EL (cell line): Measurements from ENCODE around the gene SLC8A1.

Source experiments
- DNase-seq: peaks from one replicate; pipeline ENCODE4 v3.0.0-alpha.2; 2016

Gene SLC8A1

DNA sequence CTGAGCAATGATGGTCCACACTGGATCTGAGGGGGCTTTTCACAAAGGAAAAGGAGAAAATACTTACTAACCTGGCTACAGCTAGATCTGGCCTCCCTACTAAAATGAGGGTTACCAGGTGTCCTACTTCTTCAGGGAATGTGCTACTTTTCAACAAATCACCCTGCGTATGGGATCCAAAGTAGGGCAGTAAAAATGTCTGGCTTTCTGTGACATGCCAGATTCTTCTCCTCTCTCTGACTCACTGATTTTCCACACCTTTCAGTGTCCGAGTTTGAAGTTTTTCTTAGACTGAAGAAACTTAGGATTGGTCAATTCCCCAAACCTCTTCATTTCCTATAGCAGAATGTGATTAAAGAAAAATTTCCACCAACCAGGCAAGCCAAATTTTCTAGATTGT lies 71.2 kb downstream of the SLC8A1 start:
- no peak for DNase-seq

DNA sequence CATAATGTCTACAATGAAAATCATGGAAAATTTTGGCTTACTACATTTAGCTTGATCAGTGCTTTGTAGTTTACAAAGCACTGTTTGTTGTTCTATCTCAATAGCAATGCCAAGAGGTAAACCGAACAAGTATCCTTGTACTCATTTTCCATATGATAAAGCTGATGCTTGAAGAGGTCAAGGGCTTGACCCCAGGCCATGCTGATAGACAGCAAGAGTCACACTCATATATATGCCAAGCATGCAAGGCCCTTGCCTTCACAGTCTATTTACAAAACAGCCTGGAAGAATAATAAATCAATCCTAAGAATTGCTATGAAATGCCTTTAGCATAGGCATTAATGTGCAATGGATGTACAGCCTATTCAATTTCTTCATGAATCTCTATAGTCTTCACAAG lies 71.8 kb downstream of the SLC8A1 start:
- DNase-seq = no peak

DNA sequence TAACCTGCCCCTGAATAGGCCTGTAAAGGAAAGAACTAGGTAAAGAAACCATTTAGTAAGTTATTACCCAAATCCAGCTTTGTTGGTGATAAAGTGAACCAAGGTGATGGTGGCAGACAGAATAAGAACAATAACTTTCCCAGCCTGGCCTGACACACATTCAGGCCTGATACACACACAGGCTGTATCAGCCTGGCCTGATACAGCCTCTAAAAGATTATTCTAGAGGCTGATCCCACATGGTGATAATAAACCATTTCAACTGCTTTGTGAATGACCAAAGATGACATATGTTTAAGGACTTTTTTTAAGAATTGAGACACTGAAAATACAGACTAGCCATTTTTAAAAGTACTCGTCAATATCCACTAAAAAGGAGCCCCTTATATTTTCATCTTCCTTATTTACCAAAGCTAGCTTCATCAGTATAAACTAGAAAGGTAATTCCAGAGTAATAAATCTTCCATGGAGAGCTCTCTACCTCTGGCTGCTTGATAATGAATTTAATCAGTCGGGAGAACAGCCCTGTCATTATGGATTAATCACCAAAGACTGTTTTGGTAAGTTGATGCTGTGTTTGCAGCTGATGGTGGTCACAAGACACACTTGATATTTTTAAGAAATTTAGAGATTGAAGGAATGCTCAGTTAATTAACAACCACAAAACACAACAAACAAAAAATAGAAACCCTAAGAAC lies 77.2 kb downstream of the SLC8A1 start:
- DNase-seq = no peak

DNA sequence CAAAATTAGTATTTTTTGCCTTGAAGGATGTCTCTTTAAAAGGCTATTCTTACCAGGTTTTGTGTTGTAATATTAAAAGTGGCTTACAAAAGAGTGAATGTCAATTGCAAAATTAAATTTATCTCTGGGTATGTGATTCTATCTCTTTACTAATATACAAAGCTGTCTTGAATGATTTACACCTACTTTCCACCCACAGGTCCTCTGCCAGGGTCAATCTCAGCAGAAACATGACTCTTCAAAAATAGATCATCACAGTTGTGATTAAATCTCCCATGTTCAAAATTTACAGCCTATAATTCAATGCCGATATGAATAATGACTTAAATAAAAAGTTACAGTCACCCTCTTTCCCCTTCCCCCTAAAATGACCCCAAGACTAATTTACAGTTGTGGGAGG lies 78.8 kb downstream of the SLC8A1 start:
- DNase-seq = no peak

DNA sequence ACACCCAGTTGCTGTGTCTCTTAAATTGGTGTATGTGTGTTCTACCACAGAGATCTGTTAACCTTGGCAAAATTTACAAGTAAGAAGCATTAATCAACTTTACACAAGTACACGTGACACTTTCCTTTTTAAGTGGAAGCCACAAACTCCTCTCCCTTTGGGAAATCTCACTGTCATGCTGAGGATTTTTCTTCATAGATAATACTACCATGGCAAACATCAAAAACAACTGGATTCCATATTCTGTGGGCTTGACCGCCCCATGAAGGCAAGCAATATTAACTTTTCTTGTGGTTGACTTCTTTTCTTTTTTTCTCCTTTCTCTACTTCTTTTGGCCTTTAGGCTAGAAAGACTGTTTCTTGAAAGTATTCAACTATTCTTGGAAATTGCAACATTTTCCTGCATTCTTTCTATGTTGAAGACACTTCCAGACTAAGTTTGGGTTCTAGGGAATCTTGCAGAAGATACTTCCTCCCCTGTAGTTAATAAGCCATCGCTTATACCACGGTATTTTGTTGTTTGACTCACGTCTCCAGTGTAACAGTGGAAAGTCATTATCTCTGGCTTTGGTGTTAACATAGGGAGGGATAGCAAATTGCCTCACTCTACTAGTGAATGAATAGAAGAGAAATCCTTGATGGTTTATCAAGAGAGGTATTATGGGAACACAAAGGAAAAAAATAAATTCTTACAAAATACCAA lies 79.5 kb downstream of the SLC8A1 start:
- peak; percentile 29 for DNase-seq

DNA sequence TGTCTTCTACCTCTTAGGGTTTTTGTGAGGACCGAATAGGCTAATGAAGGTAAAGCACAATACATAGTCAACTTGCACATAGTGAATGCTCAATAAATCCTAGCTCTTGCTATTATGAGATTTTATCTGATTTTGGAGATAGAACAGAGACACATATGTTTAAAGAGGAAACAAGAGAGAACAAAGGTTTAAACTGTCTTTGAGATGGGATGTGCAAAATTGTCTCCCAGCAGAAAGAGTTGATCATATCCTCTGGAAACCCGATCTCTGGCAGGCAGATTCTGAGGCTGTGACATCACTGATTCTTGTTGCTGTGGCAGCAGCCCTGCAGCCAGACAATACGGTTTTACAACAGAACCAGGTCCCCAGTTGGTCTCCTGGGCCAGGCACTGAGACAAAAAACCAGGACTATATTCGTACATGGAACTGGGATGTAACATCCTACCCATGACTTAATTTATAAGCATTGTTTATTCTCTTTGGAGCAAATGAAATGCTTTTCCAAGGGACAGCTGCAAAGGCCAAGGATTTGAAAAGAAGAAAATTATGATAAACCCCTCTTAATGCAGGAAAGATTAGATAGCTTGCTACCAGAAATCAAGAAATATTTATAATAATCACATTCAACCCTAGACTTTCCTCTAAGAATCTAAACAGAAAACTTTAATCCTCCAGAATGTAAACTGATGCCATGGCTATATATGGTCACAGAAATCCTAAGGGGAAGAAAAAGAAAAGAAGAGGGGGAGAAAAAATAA lies 80.2 kb downstream of the SLC8A1 start:
- DNase-seq = peak; percentile 78

DNA sequence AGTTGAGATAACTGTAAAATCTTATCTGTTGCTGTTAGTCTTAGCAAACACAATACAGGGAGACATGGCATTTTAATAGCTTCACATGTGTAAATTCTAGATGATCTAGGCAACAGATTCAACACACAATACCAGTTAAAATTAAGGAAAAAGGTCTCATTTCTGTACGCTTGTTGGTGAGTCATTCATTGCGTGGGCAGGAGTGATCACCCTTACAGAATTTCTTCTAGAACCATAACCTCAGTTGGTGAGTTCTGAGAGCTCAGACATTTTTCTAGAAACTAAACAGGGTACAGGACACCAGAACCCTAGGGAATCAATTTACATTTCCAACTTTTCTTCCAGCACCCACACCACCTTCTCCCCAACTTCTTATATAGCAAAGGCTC lies 81.9 kb downstream of the SLC8A1 start:
- DNase-seq = peak; percentile 75

DNA sequence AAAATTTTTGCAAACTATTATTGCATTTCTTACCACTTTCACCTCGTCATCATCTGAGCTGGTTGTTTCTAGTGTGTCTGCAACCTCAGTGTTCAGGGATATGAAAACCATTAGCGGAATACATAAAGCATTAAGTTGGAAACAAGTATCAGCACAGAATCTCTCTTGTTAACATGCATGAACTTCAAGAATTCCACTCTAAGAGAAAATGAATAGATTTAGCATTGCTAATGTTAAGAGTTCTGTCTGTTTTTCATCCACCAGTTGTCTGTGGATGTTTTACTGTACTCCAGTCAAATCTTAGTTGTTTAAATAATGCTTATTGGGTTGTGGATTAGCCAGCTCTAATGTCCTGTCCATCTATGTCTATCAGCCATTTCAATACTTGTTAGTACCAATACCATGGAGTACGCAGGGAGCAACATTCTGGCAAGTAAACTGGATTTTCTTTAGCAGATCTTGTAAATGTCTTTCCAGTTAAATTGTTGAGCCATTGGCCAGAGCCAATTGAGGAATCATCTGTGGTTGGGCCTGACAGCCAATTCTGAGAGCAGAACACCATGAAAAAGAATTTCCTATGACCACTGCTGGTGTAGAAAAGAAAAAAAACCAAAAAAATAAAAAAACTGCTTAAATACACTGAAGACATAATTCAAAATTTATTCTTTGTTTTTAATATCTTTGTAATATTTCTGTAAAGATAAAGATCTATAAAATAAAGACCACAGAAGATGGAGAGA lies 82.5 kb downstream of the SLC8A1 start:
- DNase-seq = no peak

DNA sequence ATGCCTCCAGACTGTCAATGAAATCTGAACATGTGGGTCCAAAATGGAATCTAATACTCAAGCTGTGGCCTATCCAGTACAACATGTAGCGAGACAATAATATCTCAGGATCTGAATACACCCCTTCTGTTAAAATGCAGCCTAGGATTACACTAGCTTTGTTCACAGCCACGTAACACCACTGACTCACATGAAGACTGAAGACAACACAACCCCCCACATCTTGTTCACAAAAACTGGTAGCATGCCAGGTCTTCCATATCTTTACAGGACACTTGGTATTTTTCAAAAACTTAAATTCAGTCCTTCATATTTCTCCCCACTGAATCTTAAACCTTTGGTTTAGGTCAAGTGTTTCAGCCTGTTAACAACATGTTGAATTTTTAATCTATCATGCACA lies 84.2 kb downstream of the SLC8A1 start:
- peak; percentile 73 for DNase-seq

DNA sequence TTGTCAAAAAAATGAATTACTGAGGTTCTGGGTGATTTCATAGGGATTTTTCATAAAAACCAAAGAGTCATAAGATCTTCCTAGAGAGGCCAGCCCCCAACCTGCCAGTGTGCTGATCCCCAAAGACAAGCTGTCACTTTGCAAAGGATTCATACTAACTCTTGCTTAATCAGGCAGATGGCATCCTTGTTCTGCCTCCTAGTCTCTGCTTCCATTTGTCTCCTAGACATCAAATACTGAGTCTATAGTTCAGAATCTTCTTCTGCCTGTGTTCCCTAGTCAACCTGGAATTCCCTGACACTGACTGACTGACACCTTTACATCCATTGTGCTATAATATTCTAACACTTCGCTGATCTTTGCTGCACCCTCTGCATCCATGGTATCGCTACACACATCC lies 84.9 kb downstream of the SLC8A1 start:
- no peak for DNase-seq

DNA sequence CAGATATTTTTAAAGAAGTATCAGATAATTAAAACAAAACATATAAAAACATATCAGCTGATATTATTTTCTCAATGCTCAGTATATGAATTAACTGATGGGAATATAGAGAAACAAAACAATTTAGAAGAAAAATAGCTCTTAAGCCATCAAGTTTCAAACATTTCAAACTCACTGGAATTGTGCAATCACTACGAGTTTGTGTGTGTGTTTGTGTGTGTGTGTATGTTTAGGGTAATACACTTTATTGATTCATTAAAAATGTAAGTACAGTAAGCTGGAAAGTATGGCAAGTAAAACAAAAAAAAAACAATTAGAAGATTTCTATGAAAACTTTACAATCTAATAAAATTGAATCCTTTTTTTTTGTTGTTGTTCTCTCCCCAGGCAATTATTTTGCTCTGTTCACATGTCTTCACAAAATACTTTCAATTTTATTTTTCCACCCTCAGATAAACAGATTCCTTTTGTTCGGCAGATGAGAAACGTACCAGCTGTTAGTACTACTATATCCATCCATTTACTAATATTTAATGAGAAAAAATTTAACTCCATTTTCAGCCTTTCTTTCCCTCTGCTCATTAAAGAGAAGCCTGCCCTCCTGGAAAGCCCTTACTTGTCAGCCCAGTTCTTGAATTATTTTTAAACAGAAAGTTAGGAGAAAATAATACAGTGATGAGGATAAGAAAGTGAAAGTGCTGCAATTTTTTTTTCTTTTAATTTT lies 87.6 kb downstream of the SLC8A1 start:
- DNase-seq = peak; percentile 26

DNA sequence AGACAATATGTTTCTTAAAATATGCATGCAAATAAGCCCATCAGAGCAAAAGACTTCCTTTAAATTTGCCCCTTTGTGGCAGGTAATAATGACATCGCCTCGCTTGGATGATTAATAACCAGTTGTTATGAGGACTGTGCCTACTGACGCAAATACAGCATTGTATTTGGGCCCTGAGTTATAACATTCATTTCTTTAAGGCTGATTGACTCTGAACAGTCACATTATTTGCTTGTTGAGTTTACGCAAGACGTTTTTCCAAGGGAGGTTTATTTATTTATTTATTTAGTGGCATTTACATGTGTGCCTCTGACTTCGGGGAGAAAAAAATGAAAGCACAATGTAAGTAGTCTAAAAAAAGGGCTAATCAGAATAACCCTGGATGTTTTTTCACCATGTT lies 88.3 kb downstream of the SLC8A1 start:
- DNase-seq = peak; percentile 52

DNA sequence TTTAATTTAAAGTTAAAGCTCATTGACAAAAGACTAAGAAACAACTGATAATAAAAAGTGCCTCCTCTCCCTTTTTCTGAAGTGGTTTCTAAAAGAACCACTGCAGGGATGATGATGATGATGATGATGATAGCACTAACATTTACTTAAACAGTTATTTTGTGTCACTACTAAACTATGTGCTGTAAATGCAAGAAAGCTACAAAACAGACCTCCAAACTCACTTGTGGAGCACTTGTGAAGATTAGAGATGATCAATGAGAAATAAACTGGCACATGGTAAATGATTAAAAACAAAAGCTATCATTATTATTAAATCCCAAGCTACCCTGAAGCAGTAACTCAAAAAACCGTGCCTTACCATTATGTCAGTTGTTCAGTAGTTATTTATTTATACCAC lies 88.7 kb downstream of the SLC8A1 start:
- peak; percentile 25 for DNase-seq

DNA sequence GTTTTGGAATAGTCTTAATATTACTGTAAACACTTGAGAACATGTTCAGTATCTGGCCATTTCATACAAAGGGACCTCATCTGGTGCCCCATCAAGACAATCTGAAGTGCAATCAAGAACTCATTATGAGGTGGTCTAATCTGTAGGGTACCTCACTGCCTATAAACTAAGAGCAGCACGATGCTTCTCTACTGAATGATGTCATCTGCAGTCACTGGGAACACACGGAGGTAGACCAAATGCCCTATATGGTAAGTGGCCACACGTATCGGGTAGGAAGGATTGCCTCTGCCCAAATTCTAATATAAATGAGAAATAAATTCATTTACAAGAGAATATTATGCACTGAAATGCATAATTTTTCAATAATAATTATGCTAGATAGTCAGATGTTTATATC lies 90.4 kb downstream of the SLC8A1 start:
- DNase-seq = no peak

DNA sequence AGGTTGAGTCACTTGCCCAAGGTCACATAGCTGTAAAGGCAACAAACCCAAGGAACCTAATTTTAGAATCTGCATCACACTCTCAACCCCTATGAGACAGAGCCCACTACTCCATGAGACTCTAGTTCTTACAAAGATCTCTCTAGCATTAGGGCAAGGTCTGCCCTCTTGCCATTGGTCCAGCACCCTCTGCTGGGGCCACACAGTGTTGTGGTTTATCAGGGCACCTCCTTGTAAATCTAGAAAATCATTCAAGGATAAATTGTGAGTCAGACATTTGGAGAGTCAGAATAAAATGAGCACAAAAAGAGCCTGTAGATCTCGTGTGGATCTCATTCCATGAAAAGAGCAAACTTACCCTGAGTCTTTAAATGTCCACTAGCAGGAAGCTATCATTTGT lies 91.2 kb downstream of the SLC8A1 start:
- DNase-seq = peak; percentile 33

DNA sequence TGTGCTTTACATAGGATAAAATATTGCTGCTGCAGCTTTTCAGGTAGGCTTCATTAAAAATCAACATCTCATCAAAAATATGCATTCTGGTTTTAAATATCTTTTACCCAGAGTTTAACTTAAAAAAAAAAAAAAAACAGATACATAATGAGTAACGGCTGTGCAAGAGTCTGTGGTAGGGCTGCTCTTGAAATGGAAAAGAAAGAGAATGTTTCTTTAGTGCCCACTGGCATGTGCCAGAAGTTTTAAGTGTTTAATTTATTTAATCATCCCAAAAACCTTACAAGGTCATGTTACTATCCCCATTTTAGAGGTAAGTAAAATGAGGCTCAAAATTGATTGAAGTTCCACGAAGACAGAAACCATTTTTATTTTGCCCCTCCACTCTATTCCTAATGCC lies 92.1 kb downstream of the SLC8A1 start:
- no peak for DNase-seq

DNA sequence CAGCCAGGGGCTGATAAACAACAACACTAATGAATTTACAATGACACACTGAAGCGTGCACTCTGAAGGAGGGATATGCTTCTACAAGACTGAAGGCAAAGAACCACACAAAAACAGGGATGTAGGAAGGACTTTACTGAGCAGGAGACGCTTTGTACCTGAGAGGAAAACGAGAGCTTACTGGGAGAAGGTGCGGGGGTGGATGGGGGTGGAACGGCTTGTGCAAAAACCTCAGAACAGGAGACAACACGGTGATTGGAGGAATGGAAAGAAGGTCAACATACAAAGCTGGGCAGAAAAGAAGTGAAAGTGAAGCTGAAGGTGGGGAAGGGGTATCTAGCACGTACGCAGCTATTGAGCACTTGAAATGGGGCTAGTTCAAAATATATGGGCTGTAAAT lies 93.1 kb downstream of the SLC8A1 start:
- DNase-seq = no peak

DNA sequence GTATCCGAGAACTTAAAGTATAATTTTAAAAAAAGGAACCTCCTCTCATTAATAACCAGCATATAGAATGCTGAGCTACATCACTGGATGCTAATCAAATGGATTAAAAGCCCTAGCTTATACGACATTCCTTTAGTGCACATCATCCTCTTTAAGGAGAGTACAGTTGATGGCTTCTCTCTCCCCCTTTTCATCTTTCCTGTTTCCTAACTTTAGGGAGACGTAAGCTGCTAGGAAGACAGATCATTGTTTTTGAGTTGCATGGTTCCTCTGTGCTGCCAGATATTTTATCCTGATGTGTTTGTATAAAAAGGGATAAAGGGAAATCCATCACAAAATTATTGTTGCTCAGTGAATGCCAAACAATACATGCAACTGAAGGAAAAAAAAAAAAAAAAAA lies 94.2 kb downstream of the SLC8A1 start:
- peak; percentile 56 for DNase-seq

DNA sequence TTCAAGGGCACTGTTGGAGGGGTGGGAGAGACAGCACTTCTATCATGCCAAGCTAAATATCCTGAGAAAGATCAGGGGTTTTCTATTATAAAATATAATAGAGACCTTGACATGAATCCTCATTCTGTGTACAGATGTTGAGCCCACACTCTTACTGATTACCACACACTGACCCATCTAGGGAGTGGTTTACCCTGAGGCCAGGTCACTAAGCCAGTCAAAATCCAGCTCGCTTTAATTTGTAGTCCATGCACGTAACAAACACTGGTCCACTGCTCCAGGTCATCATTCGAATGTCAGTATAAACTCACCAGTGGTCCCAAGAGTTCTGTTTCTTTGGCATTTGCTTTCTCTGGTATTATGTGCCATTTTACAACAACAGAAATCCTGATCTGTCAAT lies 96.4 kb downstream of the SLC8A1 start:
- no peak for DNase-seq

DNA sequence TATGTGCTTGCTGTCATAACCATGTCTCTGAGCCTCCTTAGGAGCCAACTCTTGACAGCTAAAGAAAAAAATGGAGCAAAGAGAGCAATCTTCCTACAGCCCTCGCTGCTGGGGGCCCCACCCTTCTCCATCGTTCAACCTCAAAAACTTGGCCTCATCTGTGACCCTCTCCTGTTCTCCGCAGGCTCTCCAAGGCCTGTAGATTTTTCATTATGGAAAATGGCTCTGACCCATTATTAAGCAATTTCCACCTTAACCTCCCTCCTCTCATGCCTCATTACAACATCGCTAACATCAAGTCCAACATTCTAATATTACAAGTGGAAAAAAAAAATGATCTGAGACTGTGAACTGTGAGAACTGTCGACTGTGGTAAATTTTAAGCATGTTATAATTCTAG lies 98.7 kb downstream of the SLC8A1 start:
- no peak for DNase-seq

DNA sequence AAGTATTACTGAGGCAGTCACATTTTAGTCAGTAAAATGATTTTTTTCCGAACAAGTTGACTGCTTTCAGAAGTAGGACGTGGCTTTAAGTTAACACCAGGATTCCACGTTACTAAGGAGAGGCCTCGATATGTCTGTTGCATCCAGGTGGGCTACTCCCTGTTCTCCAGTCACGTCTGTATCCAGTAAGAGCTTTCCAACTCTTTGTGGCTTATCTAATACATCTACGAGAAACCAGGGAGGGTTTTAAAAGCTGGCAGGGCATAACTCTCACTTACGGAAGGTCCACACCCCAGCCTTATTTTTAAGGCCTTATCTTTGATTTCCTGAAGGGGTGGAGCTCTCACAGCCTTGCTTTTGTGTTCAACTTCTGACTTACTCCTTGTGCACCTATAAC lies 99.2 kb downstream of the SLC8A1 start:
- no peak for DNase-seq

DNA sequence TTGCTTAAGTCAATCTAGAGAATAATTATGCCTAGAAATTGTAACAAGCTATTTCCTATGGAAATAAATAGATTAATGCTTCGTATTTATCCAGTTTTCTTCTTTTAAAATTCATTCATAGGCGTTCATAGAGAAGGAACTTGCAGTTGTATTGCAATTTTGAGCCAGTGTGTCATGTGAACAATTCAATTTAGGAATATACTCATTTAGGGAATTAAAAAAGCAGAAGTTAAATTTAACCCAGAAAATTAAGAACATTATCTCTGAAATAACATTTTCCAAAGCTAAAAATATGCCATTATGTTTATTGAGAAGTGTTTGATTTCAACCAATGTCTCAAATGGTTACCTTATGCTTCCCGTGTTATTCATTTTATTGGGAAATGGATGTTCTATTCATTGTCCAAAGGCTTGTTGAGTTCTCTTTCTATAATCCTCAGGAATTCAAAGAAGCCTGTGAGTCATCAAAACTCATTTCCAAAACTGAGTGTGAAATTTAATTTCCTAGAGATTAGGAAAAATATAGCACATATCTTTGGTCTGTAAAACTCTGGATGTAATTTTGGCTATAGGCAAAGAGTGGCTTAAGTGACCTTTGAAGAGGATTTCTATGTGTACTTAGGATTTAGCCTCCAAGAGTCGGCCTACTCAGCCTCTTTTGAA lies 99.7 kb downstream of the SLC8A1 start:
- DNase-seq = peak; percentile 66
